NAMALWA (cell line): ENCODE results near the gene GDF3.
"Not testable (repeated sequence)": the region's sequence is repeated elsewhere in the genome, so short reads cannot be mapped to it uniquely, and the experiment has no call there.

Source experiments
- DNase-seq: peaks from one replicate; pipeline ENCODE4 v3.0.0-alpha.2; 2015; ENCODE audit warnings: low spot score

Gene GDF3

DNA sequence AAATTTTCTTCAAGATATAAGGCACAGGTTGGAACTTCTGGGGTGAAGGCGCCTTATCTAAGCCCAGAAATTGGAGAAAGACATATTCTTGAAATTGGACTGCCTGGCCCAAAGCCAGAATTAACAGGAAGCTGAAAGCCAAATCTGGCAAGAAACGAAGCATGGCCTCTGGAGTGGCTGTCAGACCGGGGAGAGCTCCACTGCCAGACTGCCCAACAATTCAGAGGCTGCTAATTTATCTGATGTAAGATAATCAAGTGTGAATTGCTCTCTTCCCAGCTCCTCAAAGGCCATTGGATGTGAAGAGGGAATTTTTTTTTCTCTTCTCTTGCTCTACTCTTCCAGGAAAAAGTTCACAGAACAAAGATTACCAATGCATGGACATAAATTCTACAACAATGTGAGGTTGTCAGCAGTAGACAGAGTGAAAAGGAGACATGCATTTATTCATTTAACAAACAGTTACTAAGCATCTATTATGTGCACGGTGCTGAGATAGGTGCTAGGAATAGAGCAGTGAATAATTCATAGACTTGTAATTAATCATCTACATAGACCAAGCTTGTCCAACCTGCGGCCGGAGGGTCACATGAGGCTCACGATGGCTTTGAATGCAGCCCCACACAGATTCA lies at the start of gene GDF3:
GDF3 (minus strand) TSS at position 210 of the 632 bp plus-strand sequence; CDS start at position 163, 47 bp downstream.
- no peak for DNase-seq

DNA sequence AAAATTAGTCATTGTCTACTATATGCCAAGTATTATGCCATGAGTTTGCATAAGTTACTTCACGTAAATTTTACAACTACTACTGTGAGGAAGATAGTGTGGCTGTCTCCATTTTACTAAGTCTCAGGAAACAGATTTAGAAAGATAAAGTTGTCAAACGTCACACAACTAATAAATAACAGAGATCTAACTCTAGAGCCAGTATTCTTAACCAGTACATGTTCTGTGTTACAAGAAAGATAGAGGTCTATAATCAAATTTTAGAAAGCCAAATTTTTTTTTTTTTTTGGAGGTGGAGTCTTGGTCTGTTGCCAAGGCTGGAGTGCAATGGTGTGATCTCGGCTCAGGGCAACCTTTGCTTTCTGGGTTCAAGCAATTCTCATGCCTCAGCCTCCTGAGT lies 37.4 kb upstream of the GDF3 start:
- no peak for DNase-seq

DNA sequence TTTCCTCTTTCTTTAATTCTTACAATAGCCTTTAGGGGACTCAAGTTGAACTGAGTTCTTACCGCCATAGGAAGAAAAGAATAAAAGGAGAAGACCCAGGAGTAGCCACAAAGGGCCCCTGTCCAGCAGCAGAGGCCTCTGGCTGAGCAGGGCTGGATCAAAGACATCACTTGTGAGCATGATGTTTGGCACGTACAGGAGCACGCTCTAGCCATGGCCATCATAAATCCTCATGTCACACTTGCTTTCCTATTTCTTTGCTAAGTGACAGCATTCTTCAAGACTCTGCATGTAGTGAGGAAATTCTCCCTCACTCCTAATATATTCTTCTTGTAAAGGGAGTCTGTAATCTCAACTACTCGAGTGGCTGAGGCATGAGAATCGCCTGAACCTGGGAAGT lies 35.9 kb upstream of the GDF3 start:
- DNase-seq = no peak

DNA sequence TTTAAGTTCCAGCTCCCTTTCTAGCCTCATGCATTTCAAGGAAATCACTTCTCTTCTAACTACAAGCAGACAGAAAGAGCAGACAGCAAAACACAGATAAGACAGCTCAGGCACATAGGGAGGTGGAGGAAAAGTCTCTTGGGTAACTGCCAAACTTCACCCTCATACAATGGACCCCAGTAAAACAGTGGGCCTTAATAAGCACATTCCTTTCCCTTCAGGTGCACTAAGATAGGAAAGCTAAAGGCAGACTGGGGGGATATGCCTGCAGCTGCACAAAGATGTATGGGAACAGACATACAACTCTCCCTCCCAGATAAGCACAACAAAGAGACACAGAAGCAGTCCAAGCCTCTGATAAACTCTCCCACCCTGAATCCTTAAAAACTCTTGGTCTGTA lies 35.4 kb upstream of the GDF3 start:
- DNase-seq = not testable (repeated sequence)

DNA sequence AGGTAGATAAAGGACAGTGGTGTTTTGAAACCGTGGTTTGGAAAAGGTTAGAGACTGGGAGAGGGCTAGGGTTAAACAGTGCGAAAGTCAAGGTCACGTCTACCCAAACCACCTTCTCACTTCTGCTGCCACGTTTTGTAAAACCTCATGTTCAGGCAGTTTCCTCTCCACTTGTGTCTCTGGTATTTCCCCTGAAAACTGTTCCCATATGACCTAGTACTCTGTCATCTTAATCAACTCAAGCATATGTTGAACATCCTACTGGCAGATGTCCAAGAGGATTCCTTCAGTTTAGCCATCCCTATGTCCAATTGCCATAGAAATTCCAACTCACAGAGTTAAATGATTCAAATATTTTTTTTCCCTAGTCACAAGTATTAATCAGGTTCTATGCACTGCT lies 34.2 kb upstream of the GDF3 start:
- DNase-seq = no peak

DNA sequence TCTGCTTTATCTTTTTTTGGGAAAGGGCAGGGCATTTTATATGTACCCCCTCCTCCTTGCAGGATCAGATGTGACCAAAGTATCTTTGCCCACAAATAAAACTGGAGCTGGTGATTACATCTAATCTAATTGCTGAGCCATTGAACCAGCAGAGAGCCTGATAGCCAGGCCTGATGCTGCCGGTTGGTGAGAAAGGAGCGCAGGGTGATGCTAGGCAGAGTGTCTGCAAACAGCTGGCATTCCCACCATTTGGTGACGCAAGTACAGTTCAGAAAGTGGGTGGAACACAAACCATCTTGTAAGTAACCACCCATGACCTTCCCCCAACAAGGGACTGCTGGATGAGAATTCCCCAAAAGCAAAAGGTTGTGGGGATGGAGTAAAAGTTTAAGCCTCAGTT lies 28.4 kb upstream of the GDF3 start:
- no peak for DNase-seq

DNA sequence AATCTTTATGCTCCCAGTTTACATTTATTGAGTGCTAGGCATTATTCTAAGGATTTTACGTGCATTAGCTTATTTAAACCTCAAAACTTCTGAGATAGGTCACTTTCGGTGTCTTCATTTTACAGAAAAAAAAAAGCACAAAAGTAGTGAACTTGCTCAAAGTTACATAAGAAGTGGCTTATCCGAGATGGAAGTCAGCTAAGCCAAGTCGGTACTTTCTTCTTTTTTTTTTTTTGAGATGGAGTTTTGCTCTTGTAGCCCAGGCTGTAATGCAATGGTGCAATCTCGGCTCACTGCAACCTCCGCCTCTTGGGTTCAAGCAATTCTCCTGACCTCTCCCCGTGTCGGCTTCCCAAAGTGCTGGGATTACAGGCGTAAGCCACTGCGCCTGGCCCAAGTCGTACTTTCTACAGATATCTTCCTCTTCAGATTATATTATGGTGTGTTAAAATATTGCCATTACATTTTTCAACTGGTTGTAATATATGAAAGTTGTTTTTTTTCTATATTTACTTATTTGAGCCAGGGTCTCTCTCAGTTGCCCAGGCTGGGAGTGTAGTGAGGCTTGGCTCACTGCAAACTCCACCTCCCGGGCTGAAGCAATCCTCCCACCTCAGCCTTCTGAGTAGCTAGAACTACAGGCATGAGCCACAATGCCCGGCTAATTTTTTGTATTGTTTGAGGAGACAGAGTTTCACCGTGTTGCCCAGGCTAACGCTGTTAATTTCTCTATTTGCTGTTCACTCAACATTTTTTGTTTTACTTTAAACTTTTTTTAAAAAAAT lies 24.6 kb upstream of the GDF3 start:
- no peak for DNase-seq

DNA sequence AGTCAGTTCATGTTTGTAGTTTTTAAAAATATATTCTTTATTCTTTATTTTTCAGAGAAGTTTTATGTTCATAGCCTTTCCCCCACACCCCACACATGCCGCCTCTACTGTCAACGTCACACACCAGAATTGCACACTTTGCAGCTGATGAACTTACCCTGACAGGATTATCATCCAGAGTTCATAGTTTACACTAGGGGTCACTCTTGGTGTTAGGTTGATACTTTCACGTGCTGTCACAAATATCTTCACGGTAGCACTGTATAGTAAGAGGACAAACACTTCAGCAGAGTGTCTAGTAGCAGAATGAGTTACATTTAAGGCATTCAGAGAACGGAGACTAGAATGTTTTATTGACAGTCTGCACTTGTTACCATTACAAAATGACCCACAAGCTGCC lies 20.8 kb upstream of the GDF3 start:
- DNase-seq = peak; percentile 64

DNA sequence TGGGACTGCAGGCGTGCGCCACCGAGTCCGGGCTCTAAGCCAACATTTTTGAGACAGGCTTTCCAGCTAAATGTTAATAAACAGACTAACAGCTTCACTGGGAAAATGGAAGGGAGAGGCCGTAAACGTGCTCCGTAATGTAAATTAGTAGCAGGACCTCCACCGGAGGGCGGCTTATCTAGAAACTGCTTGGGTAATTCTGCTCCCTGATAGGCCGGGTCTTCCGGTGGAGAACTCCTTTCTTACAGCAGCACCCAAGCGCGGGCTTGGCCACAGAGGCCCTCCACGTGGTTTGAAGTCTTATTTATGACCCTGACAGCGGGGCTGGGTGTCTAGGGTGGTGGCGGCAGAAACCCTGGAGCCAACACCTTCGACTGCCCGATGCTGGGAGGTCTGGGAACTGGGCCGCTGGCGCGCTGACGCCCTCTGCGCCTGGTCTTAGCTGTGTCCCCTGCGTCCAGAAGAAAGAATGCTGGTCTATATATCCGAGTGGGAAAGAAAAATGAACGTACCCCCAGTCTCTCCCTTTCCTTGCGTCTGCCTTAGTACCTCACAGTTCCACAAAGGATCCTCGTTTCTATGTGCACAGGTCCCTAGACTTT lies 17.4 kb upstream of the GDF3 start:
- no peak for DNase-seq

DNA sequence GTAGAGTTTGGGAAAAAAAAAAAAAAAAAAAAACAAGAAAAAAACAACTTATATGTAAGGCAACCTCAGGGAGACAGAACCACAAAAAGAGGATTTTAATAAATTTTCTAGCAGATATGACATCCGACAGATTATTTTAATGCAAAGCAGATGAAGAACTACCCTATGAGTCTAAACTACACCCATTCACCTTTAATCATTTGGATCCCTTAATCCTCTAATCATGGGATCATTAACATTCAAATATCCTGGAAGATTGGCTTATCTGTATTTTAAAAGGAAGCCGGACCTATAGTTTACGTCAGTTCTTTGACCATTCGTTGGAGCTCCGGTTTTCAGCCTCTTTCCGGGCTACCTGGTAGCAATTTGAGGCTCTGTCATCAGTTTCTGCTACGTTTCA lies 15.6 kb upstream of the GDF3 start, which contains the start of gene DPPA3:
DPPA3 (plus strand) TSS at position 301 of the 400 bp plus-strand sequence. CDS start 138 bp downstream, outside the sequence.
- DNase-seq = no peak

DNA sequence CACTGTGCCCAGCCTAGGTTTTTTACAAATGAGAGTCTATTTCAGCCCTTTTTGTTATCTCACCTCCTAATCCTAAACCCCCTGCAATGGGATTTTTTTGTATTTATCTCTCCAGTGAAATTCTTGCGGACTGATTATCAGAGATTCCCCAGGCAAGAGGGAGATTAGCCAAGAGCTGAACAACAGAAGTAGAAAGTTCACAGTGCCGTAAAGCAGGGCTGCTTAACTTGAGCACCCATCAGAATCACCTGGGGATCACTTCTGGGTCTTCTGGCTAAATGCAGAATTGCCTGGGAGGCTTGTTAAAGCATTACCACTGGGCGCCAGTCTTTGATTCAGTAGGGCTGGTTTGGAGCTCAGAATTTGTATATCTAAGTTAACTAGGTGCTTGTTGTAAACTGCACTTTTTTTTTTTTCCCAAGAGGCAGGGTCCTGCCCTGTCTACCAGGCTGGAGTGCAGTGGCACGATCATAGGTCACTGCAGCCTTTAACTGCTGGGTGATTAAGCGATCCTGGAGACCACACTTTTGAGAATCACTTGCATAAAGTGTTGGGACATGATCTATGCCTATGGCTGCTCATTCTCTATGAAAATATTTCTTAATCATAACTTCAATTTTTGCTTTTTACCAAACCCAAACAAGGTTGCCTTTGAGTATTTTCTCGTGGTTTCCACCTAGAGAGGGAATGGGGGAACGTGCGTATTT lies 14.5 kb upstream of the GDF3 start:
- DNase-seq = no peak

DNA sequence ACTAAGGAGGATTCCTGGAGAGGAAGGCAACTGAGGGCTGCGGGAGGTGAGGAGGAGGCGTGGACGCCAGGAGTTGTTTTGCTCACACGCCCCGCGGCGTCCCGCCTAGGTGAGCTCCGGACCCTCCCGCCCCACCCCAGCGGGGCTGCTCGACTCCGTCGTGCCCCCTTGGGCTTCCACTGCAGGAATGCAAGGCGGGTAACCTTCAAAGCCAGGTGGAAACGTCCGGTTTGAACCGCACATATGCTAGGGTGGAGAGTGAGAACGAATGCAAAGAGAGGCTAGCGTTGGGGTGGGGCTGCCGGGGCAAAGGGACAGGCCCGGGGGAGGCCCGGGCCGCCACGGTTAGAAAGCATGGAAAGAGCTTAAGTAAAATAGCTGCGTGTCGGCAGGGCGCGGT lies 10.3 kb upstream of the GDF3 start:
- no peak for DNase-seq

DNA sequence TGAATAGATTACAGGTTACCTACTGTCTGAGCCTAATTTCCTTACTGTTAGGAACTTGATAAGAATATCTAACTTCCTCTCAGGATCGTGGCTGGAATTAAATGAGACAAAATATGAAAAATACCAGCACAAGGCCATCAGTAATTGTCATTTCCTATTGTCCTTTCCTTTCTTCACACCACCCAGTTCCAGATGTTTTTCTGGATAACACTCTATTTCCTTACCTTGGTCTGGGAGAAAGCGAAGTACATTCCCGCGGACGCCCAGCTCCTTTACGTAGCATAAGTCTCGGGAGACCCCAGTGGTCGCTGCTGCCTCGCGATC lies 376 bp downstream of the GDF3 start:
- DNase-seq = no peak

DNA sequence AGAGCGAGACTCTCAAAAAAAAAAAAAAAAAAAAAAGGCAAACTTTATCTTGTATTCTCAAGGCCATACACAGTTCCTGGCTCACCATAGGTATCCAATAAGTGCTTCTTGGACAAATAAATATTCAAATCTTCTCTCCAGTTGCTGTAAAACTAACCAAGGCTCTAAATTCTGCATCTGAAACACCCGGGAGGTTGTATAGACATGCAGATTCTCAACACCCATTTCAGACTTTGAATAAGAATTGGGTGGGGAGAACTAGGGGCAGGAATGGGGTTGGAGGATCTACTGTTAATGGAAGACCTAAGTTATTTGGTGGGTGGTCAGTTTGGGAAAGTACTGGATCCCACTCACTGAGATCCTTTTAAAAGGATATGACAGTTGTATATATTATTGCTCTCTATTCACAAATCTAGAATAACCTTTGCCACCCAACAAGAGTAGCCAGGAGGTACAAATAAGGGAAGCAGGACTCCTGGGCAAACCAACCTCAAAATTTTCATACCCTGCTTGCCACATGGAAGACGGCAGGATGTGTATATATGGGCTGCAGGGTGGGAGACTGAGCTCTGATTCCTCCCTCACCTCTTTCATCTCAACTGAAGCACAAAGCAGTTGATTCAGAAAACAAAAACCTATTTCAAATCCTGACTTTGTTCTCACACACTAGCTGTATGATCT lies 879 bp downstream of the GDF3 start:
- DNase-seq = no peak

DNA sequence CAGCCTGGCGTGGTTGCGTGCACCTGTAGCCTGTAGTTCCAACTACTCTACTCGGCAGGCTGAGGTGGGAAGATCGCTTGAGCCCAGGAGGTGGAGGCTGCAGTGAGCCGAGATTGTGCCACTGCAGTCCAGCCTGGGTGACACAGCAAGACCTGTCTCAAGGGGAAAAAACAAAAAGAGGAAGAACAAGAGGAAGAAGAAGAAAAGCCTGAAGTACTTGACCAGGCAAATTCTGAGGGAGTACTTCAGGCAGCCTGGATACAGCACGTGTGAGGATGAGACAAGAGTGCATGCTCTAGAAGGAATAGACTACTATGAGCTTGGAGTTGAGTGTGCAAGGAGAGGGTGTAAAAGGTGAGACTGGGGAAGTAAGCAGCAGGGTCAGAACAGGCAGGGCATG lies 1.8 kb downstream of the GDF3 start:
- no peak for DNase-seq

DNA sequence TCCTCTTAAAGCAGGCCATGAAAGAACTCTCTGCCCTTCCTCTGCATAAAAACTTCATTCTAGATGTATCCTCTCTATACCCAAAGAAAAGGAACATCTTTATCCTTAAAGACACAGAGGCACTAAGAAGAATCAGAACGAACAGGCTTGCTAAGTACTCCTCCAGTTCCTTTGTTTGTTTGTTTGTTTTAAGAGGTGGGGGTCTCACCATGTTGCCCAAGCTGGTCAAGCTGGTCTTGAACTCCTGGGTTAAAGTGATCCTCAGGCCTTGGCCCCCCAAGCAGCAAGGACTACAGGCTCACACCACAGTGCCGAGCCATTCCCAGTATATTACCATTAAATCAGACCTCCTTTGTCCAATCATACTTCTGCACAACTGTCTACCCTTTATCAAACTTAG lies 14.0 kb downstream of the GDF3 start:
- no peak for DNase-seq

DNA sequence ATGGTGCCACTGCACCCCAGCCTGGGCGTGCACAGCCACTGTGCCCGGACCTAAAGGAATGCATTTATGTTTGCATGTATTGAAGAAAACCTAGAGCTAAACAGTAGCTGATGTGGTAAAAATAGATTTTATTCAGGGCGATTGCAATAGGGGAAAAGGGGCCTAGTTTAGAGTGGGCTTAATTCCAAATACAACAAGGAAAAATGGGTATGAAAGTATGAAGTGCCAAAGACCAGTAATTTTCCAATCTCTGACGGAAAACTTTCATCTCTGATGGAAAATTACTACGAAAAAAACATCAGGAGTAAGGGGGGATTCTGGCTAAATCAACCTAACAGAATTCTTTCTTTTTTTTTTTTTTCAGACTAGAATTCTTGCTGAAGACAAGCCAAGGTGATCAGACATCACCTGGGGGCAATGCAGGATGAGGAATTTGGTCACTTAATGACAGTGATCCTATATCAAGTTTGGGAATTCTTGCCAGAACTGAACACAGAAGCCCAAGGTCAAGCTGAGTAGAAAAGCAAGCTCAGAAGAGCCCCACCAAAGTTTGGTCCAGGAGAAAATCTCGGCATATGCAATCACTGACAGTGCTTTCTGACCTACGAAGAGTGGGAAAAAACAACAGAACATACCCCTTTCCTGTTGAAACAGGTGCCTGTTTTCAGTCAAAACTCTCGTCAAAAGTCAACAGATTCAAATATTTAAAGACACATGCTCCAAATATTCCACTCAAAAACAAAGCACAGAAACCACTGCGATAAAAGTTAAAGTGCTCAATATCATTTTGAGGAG lies 16.1 kb downstream of the GDF3 start:
- no peak for DNase-seq

DNA sequence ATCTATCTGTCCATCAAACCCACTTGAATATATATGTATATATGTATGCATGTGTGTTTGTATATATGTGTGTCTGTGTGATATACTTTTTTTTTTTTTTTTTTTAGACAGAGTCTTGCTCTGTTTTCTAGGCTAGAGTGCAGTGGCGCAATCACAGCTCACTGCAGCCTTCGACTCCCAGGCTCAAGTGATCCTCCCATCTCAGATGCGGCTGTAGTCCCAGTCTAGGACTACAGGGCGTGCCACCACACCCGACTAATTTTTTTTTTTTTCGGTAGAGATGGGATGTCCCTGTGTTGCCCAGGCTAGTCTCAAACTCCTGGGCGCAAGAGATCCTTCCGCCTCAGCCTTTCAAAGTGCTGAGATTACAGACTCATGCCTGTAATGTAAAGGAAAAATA lies 16.8 kb downstream of the GDF3 start:
- no peak for DNase-seq

DNA sequence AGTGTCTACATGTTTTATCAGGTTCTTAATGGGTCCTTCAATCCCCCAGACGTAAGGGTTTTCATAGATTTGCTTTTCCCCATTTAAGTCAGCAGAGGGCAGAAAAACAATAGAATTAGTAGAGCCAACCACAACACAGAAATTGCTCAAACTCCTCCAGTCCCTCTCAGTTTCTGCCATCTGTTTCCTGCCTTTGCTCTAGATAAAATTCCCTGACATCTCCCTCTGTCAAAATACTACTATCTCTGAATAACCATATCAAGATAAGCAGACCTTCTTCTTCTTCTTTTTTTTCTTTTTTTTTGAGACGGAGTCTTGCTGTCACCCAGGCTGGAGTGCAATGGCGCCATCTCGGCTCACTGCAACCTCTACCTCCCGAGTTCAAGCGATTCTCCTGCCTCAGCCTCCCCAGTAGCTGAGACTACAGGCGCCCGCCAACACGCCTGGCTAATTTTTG lies 18.1 kb downstream of the GDF3 start:
- DNase-seq = peak; percentile 65

DNA sequence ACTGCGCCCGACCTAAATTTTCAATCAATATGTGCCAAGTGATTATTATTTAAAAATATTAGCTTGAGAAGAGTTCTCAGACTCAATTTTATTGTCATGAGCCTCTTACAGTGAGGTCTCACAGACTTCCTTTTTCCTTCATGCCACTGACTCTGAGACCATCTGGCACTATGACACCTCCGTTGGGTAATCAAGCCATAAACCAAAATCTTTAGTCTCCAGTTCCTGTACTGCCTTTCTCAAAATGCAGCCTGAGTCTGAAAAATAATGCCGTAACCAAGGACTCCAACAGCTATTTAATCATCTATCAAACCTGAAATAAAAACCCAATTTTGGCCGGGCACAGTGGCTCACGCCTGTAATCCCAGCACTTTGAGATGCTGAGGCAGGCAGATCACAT lies 20.1 kb downstream of the GDF3 start:
- DNase-seq = peak; percentile 47

DNA sequence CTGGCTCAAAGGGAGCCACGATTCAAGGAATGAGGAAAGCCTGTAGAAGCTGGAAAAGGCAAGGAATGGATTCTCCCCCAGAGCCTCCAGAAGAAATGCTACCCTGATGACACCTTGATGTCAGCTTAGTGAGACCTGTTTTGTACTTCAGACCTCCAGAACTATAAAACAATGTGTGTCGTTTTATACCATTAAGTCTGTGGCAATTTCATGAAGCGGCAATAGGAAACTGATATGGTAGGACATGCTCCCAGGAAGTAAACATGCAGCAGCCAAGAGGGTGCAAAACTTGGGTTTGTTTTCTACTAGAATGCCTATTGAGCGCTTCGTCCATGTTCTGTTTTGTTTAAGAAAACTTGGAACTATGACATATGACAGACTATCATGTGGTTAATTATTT lies 27.4 kb downstream of the GDF3 start:
- no peak for DNase-seq
